Hepatocyte (in vitro differentiated cells): ENCODE data around the gene RNF128.

Experiments
- CTCF ChIP-seq: fragments of 200-600 bp; sonication (generic); IDR thresholded peaks from 2 replicates; pipeline ENCODE4 v1.5.1; 2016; ENCODE audit warnings: antibody characterized with exemption, mild to moderate bottlenecking; ENCODE audit not compliant: poor library complexity
- EZH2 ChIP-seq: fragments of 200-600 bp; sonication (generic); IDR thresholded peaks from 2 replicates; pipeline ENCODE4 v1.6.1; 2016; ENCODE audit warnings: antibody characterized with exemption, mild to moderate bottlenecking, borderline replicate concordance
- EZH2phosphoT487 ChIP-seq: fragments of 200-600 bp; sonication (generic); IDR thresholded peaks from one replicate; pipeline ENCODE4 v1.6.1; 2018; ENCODE audit warnings: antibody characterized with exemption, mild to moderate bottlenecking, low read depth, moderate library complexity; ENCODE audit not compliant: unreplicated experiment, severe bottlenecking

GRCh38 chrX:106752101-106752678 lies 25.7 kb downstream of the RNF128 start:
- no peak for TF ChIP-seq CTCF
- TF ChIP-seq EZH2: no peak
- no peak for TF ChIP-seq EZH2phosphoT487
